Rectal smooth muscle tissue (tissue), 1 donor: ENCODE measurements around the gene PDE4D.
"Not testable (repeated sequence)": the region's sequence is repeated elsewhere in the genome, so short reads cannot be mapped to it uniquely, and the experiment has no call there.

Experiments used
- H3K27ac ChIP-seq: one replicate; pipeline ENCODE4 v1.7.0; 2013; ENCODE audit warnings: low read depth, low read length, inconsistent platforms
- H3K27me3 ChIP-seq: one replicate; pipeline ENCODE4 v1.7.0; 2013; ENCODE audit warnings: low read length; ENCODE audit not compliant: control insufficient read depth, insufficient read depth
- H3K36me3 ChIP-seq: one replicate; pipeline ENCODE4 v1.7.0; 2013; ENCODE audit warnings: low read length; ENCODE audit not compliant: control insufficient read depth, insufficient read depth
- H3K4me1 ChIP-seq: one replicate; pipeline ENCODE4 v1.7.0; 2013; ENCODE audit warnings: low read length; ENCODE audit not compliant: control insufficient read depth, insufficient read depth
- H3K4me3 ChIP-seq: one replicate; pipeline ENCODE4 v1.7.0; 2013; ENCODE audit warnings: low read length
- H3K9ac ChIP-seq: one replicate; pipeline ENCODE4 v1.7.0; 2013; ENCODE audit warnings: low read length

Gene PDE4D

DNA sequence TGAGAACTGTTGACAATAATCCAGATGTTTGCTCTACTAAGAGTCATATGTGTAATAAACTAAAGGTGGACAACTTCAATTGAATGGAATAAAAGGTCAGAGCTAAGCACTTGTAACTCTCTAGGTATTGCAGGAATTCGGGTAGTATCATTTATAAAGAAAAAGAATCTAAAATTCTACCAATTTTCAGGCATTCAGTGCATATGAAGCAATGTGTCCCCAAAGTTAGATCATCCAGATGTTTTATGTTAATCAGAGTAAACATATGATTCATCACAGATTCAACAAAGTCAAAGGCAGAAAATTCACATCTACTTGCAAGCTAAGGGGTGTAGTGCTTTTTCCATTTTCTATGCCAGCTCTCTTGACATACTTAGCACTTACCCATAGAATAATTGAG is 477.1 kb downstream of the PDE4D start:
- no peaks in the 10 kb centered on the region for H3K36me3 ChIP-seq
- no peak overlapping the region for H3K9ac ChIP-seq
- H3K4me1 ChIP-seq: no peaks in the 10 kb centered on the region
- no peaks in the 10 kb centered on the region for H3K27me3 ChIP-seq
- no peak overlapping the region for H3K27ac ChIP-seq
- H3K4me3 ChIP-seq: no peak overlapping the region

DNA sequence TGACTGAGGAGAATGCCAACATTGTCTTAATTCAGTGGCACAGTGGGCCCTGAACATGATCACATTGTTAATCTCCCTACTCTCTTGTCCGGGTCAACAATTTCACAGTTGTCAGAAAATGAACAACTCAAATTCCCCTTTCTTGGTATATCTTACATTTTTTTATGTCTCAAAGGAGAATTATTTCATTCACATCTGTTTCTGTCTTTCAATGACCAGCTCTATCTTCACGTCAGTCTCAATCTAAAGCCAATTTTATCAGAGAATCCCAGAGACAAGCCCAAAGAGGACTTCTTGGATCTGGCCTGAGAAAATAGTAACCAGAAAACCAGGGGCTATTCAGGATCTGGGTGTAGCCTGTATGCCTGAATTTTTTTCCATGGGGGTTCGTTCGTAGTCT is 477.5 kb downstream of the PDE4D start:
- Histone ChIP-seq H3K27me3 (no peaks in the 10 kb centered on the region), H3K36me3 (no peaks in the 10 kb centered on the region), H3K9ac (no peak overlapping the region), H3K27ac (no peak overlapping the region), H3K4me3 (no peak overlapping the region), H3K4me1 (no peaks in the 10 kb centered on the region)

DNA sequence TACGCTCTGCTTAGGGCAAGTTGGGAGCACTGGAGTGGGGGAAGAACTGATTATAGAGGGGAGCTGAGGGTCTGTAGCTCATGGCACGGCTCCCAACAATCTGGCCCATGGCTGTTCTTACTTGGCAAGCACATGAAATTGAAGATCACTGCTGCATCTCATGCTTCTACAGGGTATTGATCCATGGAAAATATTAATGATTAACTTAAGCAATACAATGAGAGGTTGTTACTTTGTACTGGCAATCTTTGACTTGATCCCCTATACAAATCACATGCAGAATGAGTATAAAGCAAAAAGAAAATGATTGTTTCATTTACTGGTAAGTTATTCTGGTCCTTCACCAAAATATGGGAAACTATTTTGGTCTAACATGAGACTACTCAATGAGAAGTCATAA is 481.1 kb downstream of the PDE4D start:
- Histone ChIP-seq H3K9ac (no peak overlapping the region), H3K4me1 (no peaks in the 10 kb centered on the region), H3K27ac (no peak overlapping the region), H3K27me3 (no peaks in the 10 kb centered on the region), H3K4me3 (no peak overlapping the region), H3K36me3 (no peaks in the 10 kb centered on the region)

DNA sequence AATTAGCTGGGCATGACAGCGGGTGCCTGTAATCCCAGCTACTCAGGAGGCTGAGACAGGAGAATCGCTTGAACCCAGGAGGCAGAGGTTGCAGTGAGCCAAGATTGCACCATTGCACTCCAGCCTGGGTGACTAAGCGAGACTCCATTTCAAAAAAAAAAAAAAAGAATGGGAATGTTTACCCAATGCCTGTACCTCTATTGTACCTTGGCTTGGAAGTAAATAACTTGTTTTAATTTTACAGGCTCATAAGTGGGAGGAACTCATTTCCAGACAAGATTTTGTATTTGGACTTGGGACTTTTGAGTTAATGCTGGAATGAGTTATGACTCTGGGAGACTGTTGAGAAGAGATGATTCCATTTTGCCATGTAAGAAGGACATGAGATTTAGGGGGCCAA is 484.5 kb downstream of the PDE4D start:
- H3K9ac ChIP-seq, H3K36me3 ChIP-seq, H3K4me1 ChIP-seq, H3K4me3 ChIP-seq, H3K27ac ChIP-seq, H3K27me3 ChIP-seq: not testable (repeated sequence)

DNA sequence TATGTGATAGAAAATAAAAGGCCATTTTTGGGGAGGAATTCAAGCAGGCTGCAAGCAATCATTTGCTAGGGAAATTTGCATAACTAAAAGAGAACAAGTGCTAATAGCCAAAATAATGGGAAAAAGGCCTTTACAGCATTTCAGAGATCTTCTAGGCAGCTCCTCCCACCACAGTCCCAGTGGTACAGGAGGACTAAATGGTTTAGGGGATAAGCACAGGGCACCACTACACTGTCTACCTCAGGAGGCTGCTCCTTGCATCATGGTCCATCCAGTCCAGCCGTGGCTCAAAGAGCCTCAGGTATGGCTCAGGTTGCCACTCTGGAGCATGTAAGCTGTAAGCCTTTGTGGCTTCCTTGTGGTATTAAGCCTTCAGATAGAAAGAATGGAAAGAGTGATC is 485.6 kb downstream of the PDE4D start:
- no peaks in the 10 kb centered on the region for H3K36me3 ChIP-seq
- no peak overlapping the region for H3K9ac ChIP-seq
- no peak overlapping the region for H3K4me3 ChIP-seq
- no peak overlapping the region for H3K27ac ChIP-seq
- no peaks in the 10 kb centered on the region for H3K4me1 ChIP-seq
- H3K27me3 ChIP-seq: no peaks in the 10 kb centered on the region

DNA sequence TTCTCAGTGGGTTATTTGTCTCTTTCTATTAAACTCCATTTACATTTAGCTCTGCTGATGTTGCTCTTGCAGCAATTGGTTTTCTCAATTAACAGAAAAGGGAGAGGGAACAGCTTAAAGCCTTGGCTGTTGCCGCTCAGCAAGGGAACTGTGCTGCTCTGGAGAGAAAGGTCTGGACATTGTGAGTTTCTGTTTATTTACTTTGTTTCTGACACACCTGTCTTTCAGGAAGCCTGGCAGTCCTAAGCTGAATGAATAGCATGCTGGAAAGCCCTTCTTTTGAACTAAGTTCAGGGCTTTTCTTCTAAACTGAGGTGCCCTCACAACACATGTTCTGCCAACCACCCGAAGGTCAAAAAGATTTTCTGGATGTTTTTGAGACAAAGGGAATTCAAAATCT is 491.9 kb downstream of the PDE4D start:
- no peaks in the 10 kb centered on the region for H3K27me3 ChIP-seq
- no peak overlapping the region for H3K4me3 ChIP-seq
- H3K4me1 ChIP-seq: no peaks in the 10 kb centered on the region
- no peak overlapping the region for H3K27ac ChIP-seq
- no peaks in the 10 kb centered on the region for H3K36me3 ChIP-seq
- H3K9ac ChIP-seq: no peak overlapping the region

DNA sequence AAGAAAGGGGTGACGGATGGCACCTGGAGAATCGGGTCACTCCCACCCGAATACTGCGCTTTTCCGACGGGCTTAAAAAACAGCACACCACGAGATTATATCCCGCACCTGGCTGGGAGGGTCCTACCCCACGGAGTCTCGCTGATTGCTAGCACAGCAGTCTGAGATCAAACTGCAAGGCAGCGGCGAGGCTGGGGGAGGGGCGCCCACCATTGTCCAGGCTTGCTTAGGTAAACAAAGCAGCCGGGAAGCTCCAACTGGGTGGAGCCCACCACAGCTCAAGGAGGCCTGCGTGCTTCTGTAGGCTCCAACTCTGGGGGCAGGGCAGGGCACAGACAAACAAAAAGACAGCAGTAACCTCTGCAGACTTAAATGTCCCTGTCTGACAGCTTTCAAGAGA is 498.6 kb downstream of the PDE4D start:
- not testable (repeated sequence) for H3K4me1 ChIP-seq, H3K9ac ChIP-seq, H3K36me3 ChIP-seq, H3K27ac ChIP-seq, H3K27me3 ChIP-seq, H3K4me3 ChIP-seq

DNA sequence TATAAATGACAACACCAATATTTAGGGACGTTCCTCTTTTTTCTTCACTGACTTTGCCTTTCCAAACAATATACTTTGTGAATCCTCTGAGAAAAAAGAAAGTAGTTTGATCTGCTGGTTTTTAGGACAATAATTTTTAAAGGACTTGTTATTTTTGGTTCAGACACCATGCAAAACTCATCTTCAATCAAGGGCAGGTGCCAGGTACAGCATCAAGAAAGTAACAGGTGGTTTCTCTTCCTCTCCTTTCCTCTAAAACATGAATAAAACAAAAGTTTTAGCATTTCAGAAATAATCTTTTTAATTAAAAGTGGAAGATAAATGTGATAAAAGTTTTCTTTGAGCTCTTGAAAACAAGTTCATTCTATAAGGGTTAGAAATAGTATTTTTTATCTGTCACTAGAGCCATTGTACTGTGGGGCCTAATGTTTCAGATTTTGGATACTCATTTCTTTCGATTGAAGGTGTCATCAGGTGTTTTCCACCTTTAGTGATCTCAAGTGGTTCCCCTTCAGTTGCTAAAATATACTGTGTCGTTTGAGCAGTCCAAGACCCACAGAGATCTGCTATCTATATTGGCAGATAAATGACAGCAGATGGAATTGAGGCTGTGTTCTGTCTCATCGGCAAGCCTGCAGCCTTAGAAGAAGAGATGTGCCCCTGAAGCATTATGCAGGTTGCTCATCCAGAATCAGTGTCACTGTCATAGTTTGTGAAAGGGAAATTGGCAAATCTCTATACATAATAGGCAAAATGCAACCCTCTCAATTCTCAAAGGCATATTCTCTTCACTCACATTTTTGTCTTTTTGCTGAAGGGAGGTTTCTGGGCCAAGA is 499.7 kb downstream of the PDE4D start:
- no peak overlapping the region for H3K9ac ChIP-seq
- no peak overlapping the region for H3K27ac ChIP-seq
- no peak overlapping the region for H3K4me3 ChIP-seq
- no peaks in the 10 kb centered on the region for H3K4me1 ChIP-seq
- H3K36me3 ChIP-seq: no peaks in the 10 kb centered on the region
- no peaks in the 10 kb centered on the region for H3K27me3 ChIP-seq

DNA sequence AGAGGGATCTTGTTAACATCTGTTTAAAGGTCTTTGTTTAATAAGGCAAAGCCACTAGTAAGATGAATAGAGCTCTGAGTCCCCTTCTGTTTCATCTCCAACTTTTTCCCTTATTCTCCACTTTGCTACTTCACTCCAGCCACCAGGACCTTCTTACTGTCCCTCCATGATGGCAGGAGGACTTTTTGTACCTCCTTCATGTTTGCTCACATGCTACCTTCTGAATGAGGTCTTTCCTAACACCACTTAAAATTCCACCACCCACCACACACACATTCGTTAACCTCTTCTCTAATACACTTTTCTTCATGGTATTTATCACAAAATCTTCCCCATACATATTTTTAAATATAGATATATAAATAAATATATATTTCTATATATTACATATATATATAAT is 501.9 kb downstream of the PDE4D start:
- no peak overlapping the region for H3K9ac ChIP-seq

DNA sequence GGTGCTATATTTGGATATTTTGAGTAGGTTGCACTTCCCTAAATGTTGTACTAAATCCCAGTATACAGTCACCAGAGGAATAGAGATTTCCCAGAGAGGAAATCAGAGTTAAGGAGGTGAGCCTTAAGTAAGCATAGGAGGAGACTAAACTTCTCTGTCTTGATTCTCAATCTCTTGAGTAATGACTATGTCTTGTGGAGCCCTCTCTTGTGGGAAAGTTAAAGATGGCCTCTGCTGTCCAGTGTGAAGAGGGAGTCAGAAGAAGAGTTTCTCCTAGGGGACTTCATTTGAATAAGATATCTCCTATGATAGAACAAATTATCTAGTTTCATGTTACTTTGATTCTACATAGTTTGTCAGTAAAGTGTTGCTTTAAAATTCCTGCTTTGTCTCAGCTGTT is 502.5 kb downstream of the PDE4D start:
- Histone ChIP-seq H3K27ac (no peak overlapping the region), H3K9ac (no peak overlapping the region), H3K4me1 (no peaks in the 10 kb centered on the region), H3K4me3 (no peak overlapping the region), H3K27me3 (no peaks in the 10 kb centered on the region), H3K36me3 (no peaks in the 10 kb centered on the region)

More for the DNA sequence above, 501.9 kb downstream of the PDE4D start:
- no peaks in the 10 kb centered on the region for H3K4me1 ChIP-seq
- no peaks in the 10 kb centered on the region for H3K36me3 ChIP-seq
- no peak overlapping the region for H3K4me3 ChIP-seq
- no peaks in the 10 kb centered on the region for H3K27me3 ChIP-seq
- H3K27ac ChIP-seq: no peak overlapping the region

DNA sequence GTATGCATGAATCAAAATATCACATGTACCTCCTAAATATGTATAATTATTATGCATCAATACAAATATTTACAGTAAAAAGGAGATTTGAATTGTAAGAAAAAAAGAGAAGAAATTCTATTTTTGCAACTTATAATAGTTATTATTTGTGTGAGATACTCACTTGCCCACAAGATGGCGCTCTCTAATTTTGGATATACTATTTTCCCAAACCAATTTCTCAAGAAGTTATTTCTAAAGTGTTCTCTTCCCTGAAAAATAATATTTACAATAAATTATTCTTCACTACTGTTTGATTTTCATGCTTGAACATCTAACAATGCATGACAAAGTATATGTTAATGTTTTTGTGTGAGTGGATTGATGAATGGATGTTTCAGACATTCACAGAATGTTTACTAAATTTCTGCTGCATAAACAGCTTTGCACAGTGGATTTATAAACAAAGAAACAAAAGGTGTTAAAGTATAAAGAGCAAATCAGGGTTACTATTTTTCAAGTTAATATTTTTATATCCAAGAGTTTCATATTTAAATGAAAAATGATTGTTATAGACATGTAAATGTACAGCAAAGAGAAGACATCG is 503.4 kb downstream of the PDE4D start:
- Histone ChIP-seq H3K27me3 (no peaks in the 10 kb centered on the region), H3K36me3 (no peaks in the 10 kb centered on the region), H3K27ac (no peak overlapping the region), H3K9ac (no peak overlapping the region), H3K4me1 (no peaks in the 10 kb centered on the region), H3K4me3 (no peak overlapping the region)

DNA sequence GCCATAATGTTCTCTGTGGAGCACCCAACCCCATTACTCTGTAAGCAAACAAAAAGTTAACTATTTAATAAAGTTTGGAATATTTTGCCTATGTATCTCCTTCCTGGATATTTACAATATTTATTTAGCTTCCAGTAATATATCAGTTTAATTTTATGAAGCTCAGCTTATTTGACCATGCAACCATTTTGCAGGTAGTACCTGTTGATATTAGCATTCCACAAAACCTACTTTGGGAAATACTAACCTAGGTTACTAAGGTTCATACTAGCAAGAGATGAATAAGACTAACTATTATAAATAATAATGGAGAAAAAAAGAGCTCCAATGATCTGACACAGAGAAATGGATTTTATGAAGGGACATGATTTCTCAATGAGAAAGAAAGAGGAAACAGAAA is 506.4 kb downstream of the PDE4D start:
- H3K36me3 ChIP-seq: no peaks in the 10 kb centered on the region
- no peak overlapping the region for H3K4me3 ChIP-seq
- H3K27me3 ChIP-seq: no peaks in the 10 kb centered on the region
- no peaks in the 10 kb centered on the region for H3K4me1 ChIP-seq
- no peak overlapping the region for H3K27ac ChIP-seq
- H3K9ac ChIP-seq: no peak overlapping the region

DNA sequence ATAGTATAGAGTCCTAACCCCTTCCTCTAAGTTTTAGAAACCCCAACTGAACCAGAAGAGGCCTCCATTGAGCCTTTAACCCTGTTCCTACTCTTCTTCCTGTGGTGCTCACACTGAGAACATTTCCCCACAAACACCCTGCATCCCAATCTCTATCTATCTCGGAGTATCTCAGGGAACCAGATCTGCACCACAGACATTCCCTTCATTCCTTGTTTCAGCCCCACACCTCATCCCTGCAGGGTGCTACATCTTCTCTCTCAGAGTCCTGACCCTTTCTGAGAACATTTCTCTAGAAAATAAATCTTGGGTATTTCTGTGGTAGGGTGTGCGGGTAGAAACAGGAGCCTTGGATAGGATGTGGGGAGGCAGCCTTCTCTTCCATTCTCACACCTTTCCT is 507.8 kb downstream of the PDE4D start:
- H3K36me3 ChIP-seq: no peaks in the 10 kb centered on the region
- no peaks in the 10 kb centered on the region for H3K27me3 ChIP-seq
- no peaks in the 10 kb centered on the region for H3K4me1 ChIP-seq
- no peak overlapping the region for H3K4me3 ChIP-seq
- H3K27ac ChIP-seq: no peak overlapping the region
- no peak overlapping the region for H3K9ac ChIP-seq
